HAP-1 (cell line): ENCODE measurements around the gene FAAP100.

ENCODE experiments used
- DNase-seq, 2 experiments: peaks; one replicate each; pipeline ENCODE4 v3.0.0-alpha.2; 2016 to 2020; ENCODE audit warnings: low spot score in 2 of 2
- H3K27me3 ChIP-seq: fragments of 250-450 bp; sonication (Bioruptor Pico); 2 replicates; pipeline ENCODE4 v1.5.1; 2020; ENCODE audit warnings: low read depth, mild to moderate bottlenecking, moderate library complexity
- H3K36me3 ChIP-seq: fragments of 250-450 bp; sonication (Bioruptor Pico); replicated peaks from 2 replicates; pipeline ENCODE4 v1.5.1; 2020; ENCODE audit warnings: mild to moderate bottlenecking
- H3K4me1 ChIP-seq: fragments of 250-450 bp; sonication (Bioruptor Pico); 2 replicates; pipeline ENCODE4 v1.5.1; 2020; ENCODE audit warnings: mild to moderate bottlenecking
- H3K4me3 ChIP-seq: fragments of 250-450 bp; sonication (Bioruptor Pico); 2 replicates; pipeline ENCODE4 v1.5.1; 2020; ENCODE audit warnings: mild to moderate bottlenecking, moderate library complexity
- H3K9me3 ChIP-seq: fragments of 250-450 bp; sonication (Bioruptor Pico); 2 replicates; pipeline ENCODE4 v1.5.1; 2020; ENCODE audit warnings: mild to moderate bottlenecking, moderate library complexity
- in situ Hi-C: fragments of 300-500 bp; cut with MboI; formaldehyde crosslinking; loops from 3 replicates; pipeline ENCODE4 v1.14.3; 2020; ENCODE audit warnings: low sequenced_read_pairs, inconsistent platforms, mixed read lengths

Gene FAAP100

DNA sequence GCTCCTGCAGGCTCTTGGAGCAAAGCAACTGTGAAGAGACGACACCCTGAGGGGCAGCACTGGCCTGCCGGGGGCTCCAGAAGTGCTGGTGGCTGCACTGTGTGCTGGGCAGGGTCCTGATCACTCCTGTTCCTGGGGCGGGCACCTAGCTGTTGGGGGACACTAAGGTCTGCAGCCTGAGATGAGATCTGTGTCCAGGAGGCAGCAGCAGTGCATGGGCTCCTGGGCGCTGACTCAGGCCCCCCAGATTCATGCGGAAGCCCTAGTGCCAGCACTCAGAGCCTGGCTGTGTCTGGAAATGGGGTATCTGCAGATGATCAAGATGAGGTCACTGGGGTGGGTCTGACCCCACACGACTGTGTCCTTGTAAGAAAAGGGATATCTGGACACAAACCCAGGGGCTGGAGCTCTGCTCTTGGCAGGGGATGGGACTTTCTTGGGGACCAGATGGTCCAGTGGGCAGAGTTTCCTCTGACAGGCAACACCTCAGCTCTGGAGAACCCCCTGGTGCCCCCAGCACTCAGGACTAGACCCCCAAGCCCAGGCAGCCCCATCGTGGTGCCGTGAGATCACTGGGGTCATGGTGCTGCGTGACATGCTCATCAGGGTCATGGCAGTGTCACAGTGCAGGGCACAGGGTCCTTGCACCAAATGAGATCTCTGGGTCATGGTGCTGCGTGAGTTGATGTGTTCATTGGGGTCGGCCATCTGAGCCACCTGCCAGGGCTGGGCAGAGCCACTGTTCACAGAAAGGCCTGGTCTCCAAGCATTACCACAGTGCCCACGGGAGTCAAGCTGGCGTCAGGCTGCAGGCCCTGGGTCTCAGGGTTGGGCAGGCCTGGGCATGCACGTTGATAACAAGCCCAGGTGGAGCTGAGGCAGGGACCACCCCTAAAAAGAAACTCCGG is 9.5 kb downstream of the FAAP100 start:
- H3K4me1 ChIP-seq: no peaks in the 10 kb centered on the region
- peaks cover 41% of the 10 kb centered on the region for H3K36me3 ChIP-seq
- H3K4me3 ChIP-seq: no peak overlapping the region
- no peaks in the 10 kb centered on the region for H3K27me3 ChIP-seq
- in situ Hi-C loops: no loop called here
- H3K9me3 ChIP-seq: no peaks in the 10 kb centered on the region
- DNase-seq: no peak

- DNase-seq: no peak
- H3K4me3 ChIP-seq: no peak overlapping the region
- H3K9me3 ChIP-seq: no peaks in the 10 kb centered on the region
- peaks cover 27% of the 10 kb centered on the region for H3K36me3 ChIP-seq
- in situ Hi-C loops: no loop called here
- no peaks in the 10 kb centered on the region for H3K4me1 ChIP-seq
- no peaks in the 10 kb centered on the region for H3K27me3 ChIP-seq
Measured at GRCh38 chr17:81541123-81541522, 11.0 kb downstream of the FAAP100 start.

GRCh38 chr17:81540676-81541027 is 11.5 kb downstream of the FAAP100 start:
- no peak for DNase-seq
- Histone ChIP-seq H3K4me3 (no peak overlapping the region), H3K4me1 (no peaks in the 10 kb centered on the region), H3K36me3 (peaks cover 22% of the 10 kb centered on the region), H3K9me3 (no peaks in the 10 kb centered on the region), H3K27me3 (no peaks in the 10 kb centered on the region)
- in situ Hi-C loops: no loop called here

DNA sequence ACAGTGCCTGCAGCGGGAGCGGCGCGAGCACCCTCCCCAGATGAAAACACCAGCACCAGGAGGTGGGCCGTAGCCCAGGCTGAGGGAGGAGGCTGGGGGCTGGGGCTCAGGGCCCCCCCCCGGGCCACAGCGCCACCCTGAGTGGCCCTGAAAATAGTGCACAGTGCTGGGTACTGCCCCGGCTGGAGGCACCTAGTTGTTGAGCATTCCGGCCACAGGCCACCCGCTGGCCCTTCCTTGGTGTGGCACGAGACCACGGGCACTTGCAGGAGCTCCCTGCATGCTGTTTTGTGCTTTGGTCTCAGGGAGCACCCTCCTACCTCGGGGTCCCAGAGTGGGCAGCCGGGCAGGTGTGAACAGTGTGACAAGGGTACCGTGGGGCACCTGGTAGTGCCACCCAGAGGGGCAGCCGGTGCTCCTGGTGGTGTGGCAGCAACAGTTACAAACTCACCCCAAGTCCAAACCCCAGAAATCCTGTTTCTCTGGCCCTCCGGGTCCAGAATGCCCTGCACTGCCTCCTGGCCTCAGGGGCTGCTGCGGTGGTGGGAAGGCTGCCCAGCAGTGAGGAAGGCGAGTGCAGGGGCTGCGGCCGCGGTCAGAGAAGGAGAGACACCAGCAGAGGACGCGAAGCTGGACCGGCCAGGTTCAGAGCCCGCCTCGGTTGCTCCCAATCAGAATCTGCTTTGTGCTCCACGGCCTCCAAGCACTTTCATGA is 12.0 kb downstream of the FAAP100 start:
- in situ Hi-C loops: no loop called here
- no peaks in the 10 kb centered on the region for H3K9me3 ChIP-seq
- no peak for DNase-seq
- no peaks in the 10 kb centered on the region for H3K27me3 ChIP-seq
- peaks cover 22% of the 10 kb centered on the region for H3K36me3 ChIP-seq
- H3K4me3 ChIP-seq: no peak overlapping the region
- no peaks in the 10 kb centered on the region for H3K4me1 ChIP-seq

GRCh38 chr17:81539571-81539900 is 12.6 kb downstream of the FAAP100 start:
- Histone ChIP-seq H3K9me3 (no peaks in the 10 kb centered on the region), H3K4me3 (no peak overlapping the region), H3K36me3 (peaks cover 19% of the 10 kb centered on the region), H3K27me3 (no peaks in the 10 kb centered on the region), H3K4me1 (no peaks in the 10 kb centered on the region)
- in situ Hi-C loops: no loop called here
- DNase-seq: no peak

GRCh38 chr17:81538651-81539570 is 13.2 kb downstream of the FAAP100 start:
- in situ Hi-C loops: no loop called here
- Histone ChIP-seq H3K4me3 (no peak overlapping the region), H3K9me3 (no peaks in the 10 kb centered on the region), H3K4me1 (no peaks in the 10 kb centered on the region), H3K27me3 (no peaks in the 10 kb centered on the region), H3K36me3 (peaks cover 13% of the 10 kb centered on the region)
- no peak for DNase-seq

- H3K36me3 ChIP-seq: peaks cover 6% of the 10 kb centered on the region
- H3K9me3 ChIP-seq: no peaks in the 10 kb centered on the region
- no peak overlapping the region for H3K4me3 ChIP-seq
- no peak for DNase-seq
- H3K27me3 ChIP-seq: no peaks in the 10 kb centered on the region
- no peaks in the 10 kb centered on the region for H3K4me1 ChIP-seq
- in situ Hi-C loops: no loop called here
Measured at GRCh38 chr17:81537856-81538555, 14.1 kb downstream of the FAAP100 start.

- H3K9me3 ChIP-seq: no peaks in the 10 kb centered on the region
- H3K4me3 ChIP-seq: no peak overlapping the region
- peaks cover 3% of the 10 kb centered on the region for H3K36me3 ChIP-seq
- H3K4me1 ChIP-seq: no peaks in the 10 kb centered on the region
- H3K27me3 ChIP-seq: no peaks in the 10 kb centered on the region
- DNase-seq: peak in 1 of 2 experiments; percentile 60
- in situ Hi-C loops: no loop called here
Measured at GRCh38 chr17:81537343-81537855, 14.8 kb downstream of the FAAP100 start.

GRCh38 chr17:81536299-81537290 is 15.6 kb downstream of the FAAP100 start:
- in situ Hi-C loops: no loop called here
- Histone ChIP-seq H3K27me3 (no peaks in the 10 kb centered on the region), H3K4me1 (no peaks in the 10 kb centered on the region), H3K36me3 (peaks cover 3% of the 10 kb centered on the region), H3K9me3 (no peaks in the 10 kb centered on the region), H3K4me3 (no peak overlapping the region)
- no peak for DNase-seq

- Histone ChIP-seq H3K36me3 (peaks cover 3% of the 10 kb centered on the region), H3K27me3 (no peaks in the 10 kb centered on the region), H3K4me1 (no peaks in the 10 kb centered on the region), H3K4me3 (no peak overlapping the region), H3K9me3 (no peaks in the 10 kb centered on the region)
- no peak for DNase-seq
- in situ Hi-C loops: no loop called here
Measured at GRCh38 chr17:81535480-81536298, 16.5 kb downstream of the FAAP100 start.

- Histone ChIP-seq H3K27me3 (no peaks in the 10 kb centered on the region), H3K4me3 (no peak overlapping the region), H3K36me3 (no peaks in the 10 kb centered on the region), H3K4me1 (no peaks in the 10 kb centered on the region), H3K9me3 (no peaks in the 10 kb centered on the region)
- in situ Hi-C loops: no loop called here
- DNase-seq: no peak
Measured at GRCh38 chr17:81535007-81535328, 17.2 kb downstream of the FAAP100 start.
